Muscle of leg (tissue), 11 donors: ENCODE data around the gene ATG2B. TPM values are rescaled to one million over a fixed set of nuclear protein-coding genes. Genes with fewer than 3 reads are reported as not detected.
A peak's percentile ranks its signal among the peaks of the same experiment; 100 is the strongest.

Source experiments
- DNase-seq: peaks from one replicate; pipeline ENCODE4 v3.0.0; 2013
- H3K27ac ChIP-seq: one replicate; pipeline ENCODE4 v1.5.1; 2013; ENCODE audit warnings: mild to moderate bottlenecking, low read length, control low read depth
- H3K27me3 ChIP-seq: one replicate; pipeline ENCODE4 v1.6.1; 2013; ENCODE audit warnings: low read length; ENCODE audit not compliant: control insufficient read depth, insufficient read depth
- H3K36me3 ChIP-seq: one replicate; pipeline ENCODE4 v1.6.1; 2013; ENCODE audit warnings: low read length; ENCODE audit not compliant: control insufficient read depth, insufficient read depth
- H3K4me1 ChIP-seq: one replicate; pipeline ENCODE4 v1.6.1; 2013; ENCODE audit warnings: low read length; ENCODE audit not compliant: control insufficient read depth, insufficient read depth
- H3K4me3 ChIP-seq: one replicate; pipeline ENCODE4 v1.5.1; 2013; ENCODE audit warnings: low read length, control low read depth
- H3K9me3 ChIP-seq: replicated peaks from 2 replicates; pipeline ENCODE4 v1.6.1; 2013; ENCODE audit warnings: low read depth, low read length; ENCODE audit not compliant: control insufficient read depth
- WGBS: methylation state at CpG from one replicate; pipeline ENCODE4 v1.1.5; 2013; ENCODE audit warnings: missing lambda C conversion rate; ENCODE audit not compliant: insufficient coverage; 5-methylcytosine and 5-hydroxymethylcytosine counted together
- polyA plus RNA-seq, 8 donors: library from polyadenylated mRNA; unstranded; fragments of 120-200 nt; gene quantifications; one replicate each; pipeline versions ENCODE4 v1.2.1 to v1.2.3, GENCODE V29; 2013; ENCODE audit warnings: inconsistent platforms in 1 of 8, low replicate concordance in 1 of 8; ENCODE audit not compliant: insufficient read length in 8 of 8, insufficient read depth in 1 of 8
- total RNA-seq: library from RNA; stranded (reverse); fragments of 120-200 nt; gene quantifications from one replicate; pipeline ENCODE4 v1.2.4, GENCODE V29; 2013

ATG2B gene
- total and polyA plus RNA-seq, 9 donors = 12.5 to 17.8 (median 14.5) TPM

DNA sequence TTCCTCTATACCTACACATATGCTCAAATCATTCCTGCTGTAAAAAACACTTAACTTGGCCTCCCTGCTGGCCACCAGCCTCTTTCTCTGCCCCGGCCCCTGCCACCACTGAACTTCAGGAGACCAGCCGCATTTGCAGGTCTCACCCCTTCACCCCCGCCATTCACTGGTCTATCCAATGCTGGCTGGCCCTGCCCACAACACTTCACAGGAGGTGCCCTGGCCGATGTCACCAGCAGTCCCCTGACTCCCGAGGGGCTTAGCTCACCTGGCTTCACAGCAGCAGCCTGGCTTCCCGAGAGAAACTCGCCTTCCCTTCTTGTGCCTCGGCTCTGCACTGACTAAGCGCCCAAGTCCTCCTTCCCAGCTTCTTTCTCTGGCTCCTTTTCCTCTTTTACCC, 36.3 kb upstream of the ATG2B start:
- WGBS = 70% methylated on average over 9 of the region's 9 CpGs
- Histone ChIP-seq H3K27me3 (peaks cover 2% of the 10 kb centered on the region), H3K4me1 (no peaks in the 10 kb centered on the region)

GRCh38 chr14:96398921-96399320, 35.8 kb upstream of the ATG2B start:
- Histone ChIP-seq H3K9me3 (no peaks in the 10 kb centered on the region), H3K4me1 (no peaks in the 10 kb centered on the region), H3K27me3 (peaks cover 2% of the 10 kb centered on the region), H3K27ac (no peak overlapping the region), H3K4me3 (no peak overlapping the region), H3K36me3 (no peaks in the 10 kb centered on the region)
- WGBS = 87% methylated on average over 3 of the region's 5 CpGs
- no peak for DNase-seq

More for the DNA sequence above, 36.3 kb upstream of the ATG2B start:
- H3K4me3 ChIP-seq = no peak overlapping the region
- DNase-seq = no peak
- no peaks in the 10 kb centered on the region for H3K9me3 ChIP-seq
- H3K36me3 ChIP-seq = no peaks in the 10 kb centered on the region
- no peak overlapping the region for H3K27ac ChIP-seq

- no peaks in the 10 kb centered on the region for H3K36me3 ChIP-seq
- DNase-seq = no peak
- H3K4me1 ChIP-seq = no peaks in the 10 kb centered on the region
- H3K27ac ChIP-seq = no peak overlapping the region
- H3K4me3 ChIP-seq = no peak overlapping the region
- H3K9me3 ChIP-seq = no peaks in the 10 kb centered on the region
- peaks cover 2% of the 10 kb centered on the region for H3K27me3 ChIP-seq
- WGBS = no CpG with 5 or more reads among the region's 8 CpGs
These were observed 35.3 kb upstream of the ATG2B start for GRCh38 chr14:96398432-96398831.

- H3K27me3 ChIP-seq = peaks cover 14% of the 10 kb centered on the region
- H3K9me3 ChIP-seq = no peaks in the 10 kb centered on the region
- H3K36me3 ChIP-seq = no peaks in the 10 kb centered on the region
- H3K4me3 ChIP-seq = no peak overlapping the region
- peaks cover 15% of the 10 kb centered on the region for H3K4me1 ChIP-seq
- no peak overlapping the region for H3K27ac ChIP-seq
- DNase-seq = no peak
- WGBS = 85% methylated on average over 2 of the region's 7 CpGs
These were observed 31.1 kb upstream of the ATG2B start for GRCh38 chr14:96394047-96394815.

GRCh38 chr14:96393071-96393691, 30.0 kb upstream of the ATG2B start:
- Histone ChIP-seq H3K36me3 (no peaks in the 10 kb centered on the region), H3K27me3 (peaks cover 14% of the 10 kb centered on the region), H3K9me3 (no peaks in the 10 kb centered on the region), H3K27ac (no peak overlapping the region), H3K4me3 (no peak overlapping the region), H3K4me1 (peaks cover 15% of the 10 kb centered on the region)
- no CpG with 5 or more reads among the region's 5 CpGs for WGBS
- peak; percentile 1 for DNase-seq

GRCh38 chr14:96391293-96392118, 28.4 kb upstream of the ATG2B start:
- H3K36me3 ChIP-seq = no peaks in the 10 kb centered on the region
- H3K9me3 ChIP-seq = no peaks in the 10 kb centered on the region
- H3K4me3 ChIP-seq = peak overlapping the region; percentile 68
- WGBS = 0% methylated on average over 69 of the region's 79 CpGs
- H3K27me3 ChIP-seq = peaks cover 14% of the 10 kb centered on the region
- peaks cover 15% of the 10 kb centered on the region for H3K4me1 ChIP-seq
- peak; percentile 91 for DNase-seq
- peak overlapping the region; percentile 35 for H3K27ac ChIP-seq

- H3K36me3 ChIP-seq = no peaks in the 10 kb centered on the region
- WGBS = under 1% methylated on average over 10 of the region's 13 CpGs
- DNase-seq = peak; percentile 3
These were observed 27.8 kb upstream of the ATG2B start for GRCh38 chr14:96390965-96391292.

GRCh38 chr14:96385385-96385784, 22.2 kb upstream of the ATG2B start:
- Histone ChIP-seq H3K4me3 (no peak overlapping the region), H3K4me1 (no peaks in the 10 kb centered on the region), H3K27ac (no peak overlapping the region), H3K27me3 (peaks cover 3% of the 10 kb centered on the region), H3K36me3 (peaks cover 9% of the 10 kb centered on the region), H3K9me3 (no peaks in the 10 kb centered on the region)
- DNase-seq = no peak
- 100% methylated on average over 2 of the region's 3 CpGs for WGBS

More at GRCh38 chr14:96390965-96391292, 27.8 kb upstream of the ATG2B start:
- Histone ChIP-seq H3K27ac (no peak overlapping the region), H3K9me3 (no peaks in the 10 kb centered on the region), H3K4me3 (peak overlapping the region; percentile 68), H3K27me3 (peaks cover 14% of the 10 kb centered on the region), H3K4me1 (peaks cover 15% of the 10 kb centered on the region)

DNA sequence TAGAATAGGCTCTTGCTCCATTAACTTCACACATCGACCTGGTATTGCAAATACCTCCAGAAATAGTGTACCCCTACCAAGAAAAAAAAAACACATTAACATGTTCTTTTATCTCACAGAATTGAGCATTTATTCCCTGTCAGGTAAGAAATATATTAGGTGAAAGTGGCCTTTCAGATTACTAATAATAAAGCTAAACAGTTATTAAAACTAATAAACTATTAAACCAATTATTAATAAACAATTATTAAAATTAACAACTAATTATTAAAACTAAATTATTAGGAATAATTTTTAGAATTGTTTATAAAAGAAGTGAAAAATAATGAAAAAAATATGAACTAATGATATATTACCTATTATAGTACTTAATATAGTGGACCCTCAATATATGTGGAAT, 21.6 kb upstream of the ATG2B start:
- H3K27me3 ChIP-seq = no peaks in the 10 kb centered on the region
- H3K4me3 ChIP-seq = no peak overlapping the region
- no peaks in the 10 kb centered on the region for H3K4me1 ChIP-seq
- DNase-seq = no peak
- peaks cover 9% of the 10 kb centered on the region for H3K36me3 ChIP-seq
- H3K9me3 ChIP-seq = no peaks in the 10 kb centered on the region
- H3K27ac ChIP-seq = no peak overlapping the region
- no CpG with 5 or more reads among the region's 1 CpG for WGBS

DNA sequence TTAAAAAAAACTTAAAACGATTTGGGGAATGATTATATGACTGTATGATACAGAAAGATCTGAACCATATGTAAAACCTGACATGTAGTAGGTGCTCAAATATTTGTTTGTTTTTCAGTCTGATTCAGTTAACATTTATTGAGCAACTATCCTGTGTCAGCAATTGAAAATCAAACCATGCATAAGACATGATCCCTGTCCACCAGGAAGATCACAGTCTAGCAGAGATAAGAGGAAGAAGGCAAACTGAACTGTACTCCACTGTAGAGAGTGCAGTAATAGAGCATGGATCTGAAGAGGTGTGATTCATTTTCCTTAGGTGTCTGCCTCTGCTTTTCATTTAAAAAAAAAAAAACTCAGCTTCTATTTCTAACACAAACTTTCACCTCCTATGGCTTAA, 20.9 kb upstream of the ATG2B start:
- no peak for DNase-seq
- Histone ChIP-seq H3K4me3 (no peak overlapping the region), H3K9me3 (no peaks in the 10 kb centered on the region), H3K27ac (no peak overlapping the region), H3K36me3 (peaks cover 9% of the 10 kb centered on the region), H3K27me3 (no peaks in the 10 kb centered on the region), H3K4me1 (no peaks in the 10 kb centered on the region)
- no CpG with 5 or more reads among the region's 1 CpG for WGBS
